Esophagus squamous epithelium (tissue), 5 donors: ENCODE data around the gene KLK6. TPM values are rescaled to one million over a fixed set of nuclear protein-coding genes. Genes with fewer than 3 reads are reported as not detected.
A peak's percentile ranks its signal among the peaks of the same experiment; 100 is the strongest.
"Not testable (repeated sequence)": the region's sequence is repeated elsewhere in the genome, so short reads cannot be mapped to it uniquely, and the experiment has no call there.

Source experiments
- DNase-seq: peaks from one replicate; lab custom pipeline; 2025; lab: John Stamatoyannopoulos, UW
- H3K27ac ChIP-seq, 4 donors: fragments of 200-600 bp; sonication (generic); one replicate each; pipeline ENCODE4 v1.5.1; 2016 to 2019; ENCODE audit warnings: mild to moderate bottlenecking in 1 of 4
- H3K27me3 ChIP-seq, 4 donors: fragments of 200-600 bp; sonication (generic); 1 replicate in 3 of 4; 2 replicates in 1 of 4; pipeline versions ENCODE4 v1.5.1 to v1.6.0; 2017 to 2021; ENCODE audit warnings: antibody characterized with exemption in 1 of 4
- H3K36me3 ChIP-seq, 3 donors: fragments of 200-600 bp; sonication (generic); one replicate each; pipeline ENCODE4 v1.5.1; 2016 to 2019
- H3K4me1 ChIP-seq, 3 donors: fragments of 200-600 bp; sonication (generic); one replicate each; pipeline ENCODE4 v1.5.1; 2017 to 2019
- H3K4me3 ChIP-seq, 4 donors: fragments of 200-600 bp; sonication (generic); 1 replicate in 3 of 4; 2 replicates in 1 of 4; pipeline ENCODE4 v1.5.1; 2016 to 2019; ENCODE audit warnings: mild to moderate bottlenecking in 2 of 4, moderate library complexity in 1 of 4
- H3K9me3 ChIP-seq, 3 donors: fragments of 200-600 bp; sonication (generic); one replicate each; pipeline ENCODE4 v1.5.1; 2016 to 2019
- POLR2A ChIP-seq, 4 donors: fragments of 450-650 bp; IDR thresholded peaks; one replicate each; pipeline ENCODE4 v1.6.1; 2017; ENCODE audit warnings: antibody characterized with exemption in 4 of 4, mild to moderate bottlenecking in 4 of 4, moderate library complexity in 3 of 4
- whole genome bisulfite sequencing, 2 donors: methylation state at CpG; one replicate each; pipeline ENCODE4 v1.1.5; 2018; 5-methylcytosine and 5-hydroxymethylcytosine counted together
- intact Hi-C: fragments of 100-400 bp; cut with DNase I; formaldehyde crosslinking; loops from one replicate; pipeline ENCODE4 v1.15.0; 2022
- total RNA-seq, 4 donors: library from RNA; depleted of rRNA; stranded (reverse); fragments of >200 nt; gene quantifications; one replicate each; pipeline ENCODE4 v1.1.0, GENCODE V29; 2016
- TF ChIP-seq, protein P1 (sequence below), 6 experiments: fragments of 450-650 bp in 4 of 6; fragments of 200-600 bp in 2 of 6; sonication (generic) in 2 of 6; IDR thresholded peaks; one replicate each; pipeline ENCODE4 v1.5.1; 2016 to 2019; ENCODE audit warnings: antibody characterized with exemption in 6 of 6, mild to moderate bottlenecking in 4 of 6, moderate library complexity in 4 of 6
- donor health status: DM: yes; HTN: yes; CAD: no.

The KLK6 gene
- total RNA-seq, 4 donors from 2014 or later = 6.1 to 160 (median 102) TPM

DNA sequence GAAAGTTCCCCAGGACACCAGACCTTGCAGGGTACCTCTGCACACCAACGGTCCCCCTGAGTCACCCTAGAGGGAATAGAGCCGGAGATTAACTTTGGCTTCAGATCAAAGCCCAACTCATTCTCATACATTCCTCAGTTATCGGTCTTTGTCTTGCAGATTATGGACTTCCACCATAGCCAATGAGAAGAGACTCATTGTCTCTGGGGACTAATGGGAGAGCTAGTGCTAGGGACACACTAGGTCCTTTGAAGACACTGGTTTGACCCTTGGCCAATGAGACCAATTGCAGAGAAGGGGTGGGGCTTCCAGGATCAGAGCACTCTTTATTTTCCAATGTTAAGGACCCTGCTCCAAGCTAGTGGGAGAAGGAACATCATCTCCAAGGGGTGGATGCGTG lies 8.2 kb upstream of the KLK6 start:
- 58 to 62% methylated on average over 3 to 4 of the region's 4 CpGs for WGBS, 2 donors

DNA sequence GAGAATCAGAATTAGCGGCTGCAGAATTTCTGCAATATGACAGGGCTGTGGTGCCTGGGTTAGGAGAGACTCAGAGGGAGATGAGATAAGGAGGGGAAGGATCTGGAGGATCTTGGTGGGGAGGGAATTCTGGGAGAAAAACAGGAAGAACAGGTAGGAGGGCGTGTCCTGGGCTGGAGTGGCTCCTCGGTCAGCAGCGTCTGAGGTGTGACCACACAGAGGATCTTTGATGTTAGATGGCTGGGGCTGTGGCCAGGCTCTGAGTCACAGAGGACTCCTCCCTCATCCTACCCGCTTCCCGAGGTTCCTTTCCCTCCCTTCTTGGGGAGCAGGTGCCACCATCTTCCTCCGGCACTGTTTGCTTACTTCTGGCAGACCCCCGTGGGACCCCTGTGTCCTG lies 6.4 kb upstream of the KLK6 start:
- TF ChIP-seq, protein P1, sequence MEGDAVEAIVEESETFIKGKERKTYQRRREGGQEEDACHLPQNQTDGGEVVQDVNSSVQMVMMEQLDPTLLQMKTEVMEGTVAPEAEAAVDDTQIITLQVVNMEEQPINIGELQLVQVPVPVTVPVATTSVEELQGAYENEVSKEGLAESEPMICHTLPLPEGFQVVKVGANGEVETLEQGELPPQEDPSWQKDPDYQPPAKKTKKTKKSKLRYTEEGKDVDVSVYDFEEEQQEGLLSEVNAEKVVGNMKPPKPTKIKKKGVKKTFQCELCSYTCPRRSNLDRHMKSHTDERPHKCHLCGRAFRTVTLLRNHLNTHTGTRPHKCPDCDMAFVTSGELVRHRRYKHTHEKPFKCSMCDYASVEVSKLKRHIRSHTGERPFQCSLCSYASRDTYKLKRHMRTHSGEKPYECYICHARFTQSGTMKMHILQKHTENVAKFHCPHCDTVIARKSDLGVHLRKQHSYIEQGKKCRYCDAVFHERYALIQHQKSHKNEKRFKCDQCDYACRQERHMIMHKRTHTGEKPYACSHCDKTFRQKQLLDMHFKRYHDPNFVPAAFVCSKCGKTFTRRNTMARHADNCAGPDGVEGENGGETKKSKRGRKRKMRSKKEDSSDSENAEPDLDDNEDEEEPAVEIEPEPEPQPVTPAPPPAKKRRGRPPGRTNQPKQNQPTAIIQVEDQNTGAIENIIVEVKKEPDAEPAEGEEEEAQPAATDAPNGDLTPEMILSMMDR (IDR thresholded peaks at IDR 0.05) = no peak
- DNase-seq = no peak
- peaks cover 8 to 37% (median 11%) of the 10 kb centered on the region in 3 donors for H3K4me1 ChIP-seq
- peaks cover 0 to 68% (median 0%) of the 10 kb centered on the region in 4 donors for H3K27me3 ChIP-seq
- no peaks in the 10 kb centered on the region for H3K9me3 ChIP-seq
- intact Hi-C loops = no loop called here
- no peaks in the 10 kb centered on the region for H3K36me3 ChIP-seq
- H3K27ac ChIP-seq = peak overlapping the region; percentile 55 to 77 (median 64)
- H3K4me3 ChIP-seq = no peak overlapping the region
- WGBS, 2 donors = 8% methylated on average over 8 of the region's 8 CpGs

More for the DNA sequence above, 8.2 kb upstream of the KLK6 start:
- H3K9me3 ChIP-seq = no peaks in the 10 kb centered on the region
- H3K27me3 ChIP-seq = peaks cover 0 to 70% (median 0%) of the 10 kb centered on the region in 4 donors
- intact Hi-C loops = no loop called here
- peaks cover 5 to 32% (median 7%) of the 10 kb centered on the region in 3 donors for H3K4me1 ChIP-seq
- no peak overlapping the region for H3K4me3 ChIP-seq
- TF ChIP-seq, protein P1 (IDR thresholded peaks at IDR 0.05) = no peak
- no peak for TF ChIP-seq POLR2A (IDR thresholded peaks at IDR 0.05)
- no peaks in the 10 kb centered on the region for H3K36me3 ChIP-seq
- H3K27ac ChIP-seq = no peak overlapping the region
- no peak for DNase-seq

DNA sequence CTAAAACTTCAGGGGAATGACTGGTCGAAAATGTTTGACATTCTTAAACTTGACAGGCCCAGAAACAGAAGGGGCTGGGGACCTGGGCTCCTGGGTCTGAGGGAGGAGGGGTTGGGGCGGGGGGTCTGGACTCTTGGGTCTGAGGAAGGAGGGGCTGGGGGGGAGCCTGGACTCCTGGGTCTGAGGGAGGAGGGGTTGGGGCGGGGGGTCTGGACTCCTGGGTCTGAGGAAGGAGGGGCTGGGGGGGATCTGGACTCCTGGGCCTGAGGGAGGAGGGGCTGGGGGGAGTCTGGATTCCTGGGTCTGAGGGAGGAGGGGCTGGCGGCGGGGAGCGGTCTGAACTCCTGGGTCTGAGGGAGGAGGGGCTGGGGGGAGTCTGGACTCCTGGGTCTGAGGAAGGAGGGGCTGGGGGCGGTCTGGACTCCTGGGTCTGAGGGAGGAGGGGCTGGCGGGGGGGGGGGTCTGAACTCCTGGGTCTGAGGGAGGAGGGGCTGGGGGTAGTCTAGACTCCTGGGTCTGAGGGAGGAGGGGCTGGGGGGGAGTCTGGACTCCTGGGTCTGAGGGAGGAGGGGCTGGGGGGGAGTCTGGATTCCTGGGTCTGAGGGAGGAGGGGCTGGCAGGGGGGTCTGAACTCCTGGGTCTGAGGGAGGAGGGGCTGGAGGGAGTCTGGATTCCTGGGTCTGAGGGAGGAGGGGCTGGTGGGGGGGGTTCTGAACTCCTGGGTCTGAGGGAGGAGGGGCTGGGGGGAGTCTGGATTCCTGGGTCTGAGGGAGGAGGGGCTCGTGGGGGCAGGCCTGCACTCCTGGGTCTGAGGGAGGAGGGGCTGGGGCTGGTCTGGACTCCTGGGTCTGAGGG lies 5.5 kb upstream of the KLK6 start:
- Histone ChIP-seq H3K36me3 (no peaks in the 10 kb centered on the region), H3K4me1 (peaks cover 9 to 44% (median 11%) of the 10 kb centered on the region in 3 donors), H3K27ac (peak overlapping the region; percentile 55 to 77 (median 64)), H3K9me3 (no peaks in the 10 kb centered on the region), H3K27me3 (peaks cover 0 to 68% (median 0%) of the 10 kb centered on the region in 4 donors), H3K4me3 (no peak overlapping the region)
- DNase-seq = no peak
- WGBS, 2 donors = 27 to 29% methylated on average over 1 of the region's 9 CpGs
- TF ChIP-seq, protein P1 (IDR thresholded peaks at IDR 0.05) = no peak
- no peak for TF ChIP-seq POLR2A (IDR thresholded peaks at IDR 0.05)
- intact Hi-C loops = no loop called here

DNA sequence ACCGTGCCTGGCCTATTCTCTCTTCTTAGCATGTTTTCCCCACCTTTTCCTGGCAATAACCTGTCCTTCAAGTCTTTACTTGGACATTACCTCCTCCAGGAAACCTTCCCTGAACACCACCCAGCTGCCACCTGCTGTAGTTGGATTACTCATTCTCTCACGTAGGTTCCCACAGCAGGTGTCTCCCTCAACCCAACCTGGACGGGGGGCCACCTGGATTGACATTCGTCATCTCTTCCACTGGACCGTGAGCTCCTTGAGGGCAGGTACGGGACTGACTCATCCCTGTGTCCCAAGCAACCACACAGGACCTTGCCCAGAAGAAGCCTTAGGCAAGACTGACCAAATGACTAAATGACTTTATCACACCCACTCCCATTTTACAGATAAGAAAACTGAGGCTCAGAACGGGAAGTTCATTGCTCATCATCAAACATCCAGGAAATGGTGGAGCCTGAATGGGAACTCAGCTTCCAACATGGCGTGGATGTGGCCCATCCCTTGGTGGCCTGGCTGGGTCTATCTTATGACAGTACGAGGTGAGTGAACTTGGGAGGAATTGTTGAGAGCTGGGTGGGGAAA lies 3.5 kb upstream of the KLK6 start:
- Histone ChIP-seq H3K4me1 (peaks cover 10 to 49% (median 13%) of the 10 kb centered on the region in 3 donors), H3K4me3 (no peak overlapping the region), H3K27me3 (peaks cover 0 to 72% (median 0%) of the 10 kb centered on the region in 4 donors), H3K36me3 (no peaks in the 10 kb centered on the region), H3K9me3 (no peaks in the 10 kb centered on the region), H3K27ac (peak overlapping the region; percentile 39 to 63 (median 52))
- no peak for DNase-seq
- intact Hi-C loops = no loop called here
- 48 to 63% methylated on average over 6 to 9 of the region's 9 CpGs for WGBS, 2 donors
- TF ChIP-seq, protein P1 (IDR thresholded peaks at IDR 0.05) = no peak
- TF ChIP-seq POLR2A (IDR thresholded peaks at IDR 0.05) = no peak

DNA sequence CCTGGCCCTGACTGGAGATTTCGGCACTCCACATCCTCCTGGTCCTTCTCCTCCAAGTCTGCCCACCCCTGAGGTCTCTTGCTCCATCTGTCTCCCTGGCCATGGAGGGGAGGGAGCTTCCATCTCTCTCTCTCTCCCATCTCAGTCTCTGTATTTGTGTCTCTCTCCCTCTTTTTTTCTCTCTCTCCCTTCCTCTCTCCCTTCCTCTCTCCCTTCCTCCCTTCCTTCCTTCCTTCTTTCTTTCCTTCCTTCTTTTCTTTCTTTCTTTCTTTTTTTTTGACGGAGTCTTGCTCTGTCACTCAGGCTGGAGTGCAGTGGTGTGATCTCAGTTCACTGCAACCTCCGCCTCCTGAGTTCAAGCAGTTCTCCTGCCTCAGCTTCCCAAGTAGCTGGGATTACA lies 419 bp upstream of the KLK6 start:
- WGBS, 2 donors = 62 to 66% methylated on average over 3 of the region's 3 CpGs
- Histone ChIP-seq H3K4me3 (peak overlapping the region in 1 of 4 donors; percentile 24), H3K27ac (peak overlapping the region; percentile 31 to 57 (median 44)), H3K27me3 (peaks cover 0 to 72% (median 0%) of the 10 kb centered on the region in 4 donors), H3K4me1 (peaks cover 10 to 50% (median 13%) of the 10 kb centered on the region in 3 donors)
- H3K36me3 ChIP-seq, intact Hi-C loops, H3K9me3 ChIP-seq, DNase-seq: not testable (repeated sequence)
